Fibroblast of skin of left biceps (primary cell): ENCODE results near the gene MTERF1.
"Not testable (repeated sequence)": the region's sequence is repeated elsewhere in the genome, so short reads cannot be mapped to it uniquely, and the experiment has no call there.

Source experiments
- DNase-seq, 2 experiments: peaks; one replicate each; pipeline ENCODE4 v3.0.0-alpha.2; 2013; ENCODE audit warnings: low read depth in 2 of 2

MTERF1 gene

DNA sequence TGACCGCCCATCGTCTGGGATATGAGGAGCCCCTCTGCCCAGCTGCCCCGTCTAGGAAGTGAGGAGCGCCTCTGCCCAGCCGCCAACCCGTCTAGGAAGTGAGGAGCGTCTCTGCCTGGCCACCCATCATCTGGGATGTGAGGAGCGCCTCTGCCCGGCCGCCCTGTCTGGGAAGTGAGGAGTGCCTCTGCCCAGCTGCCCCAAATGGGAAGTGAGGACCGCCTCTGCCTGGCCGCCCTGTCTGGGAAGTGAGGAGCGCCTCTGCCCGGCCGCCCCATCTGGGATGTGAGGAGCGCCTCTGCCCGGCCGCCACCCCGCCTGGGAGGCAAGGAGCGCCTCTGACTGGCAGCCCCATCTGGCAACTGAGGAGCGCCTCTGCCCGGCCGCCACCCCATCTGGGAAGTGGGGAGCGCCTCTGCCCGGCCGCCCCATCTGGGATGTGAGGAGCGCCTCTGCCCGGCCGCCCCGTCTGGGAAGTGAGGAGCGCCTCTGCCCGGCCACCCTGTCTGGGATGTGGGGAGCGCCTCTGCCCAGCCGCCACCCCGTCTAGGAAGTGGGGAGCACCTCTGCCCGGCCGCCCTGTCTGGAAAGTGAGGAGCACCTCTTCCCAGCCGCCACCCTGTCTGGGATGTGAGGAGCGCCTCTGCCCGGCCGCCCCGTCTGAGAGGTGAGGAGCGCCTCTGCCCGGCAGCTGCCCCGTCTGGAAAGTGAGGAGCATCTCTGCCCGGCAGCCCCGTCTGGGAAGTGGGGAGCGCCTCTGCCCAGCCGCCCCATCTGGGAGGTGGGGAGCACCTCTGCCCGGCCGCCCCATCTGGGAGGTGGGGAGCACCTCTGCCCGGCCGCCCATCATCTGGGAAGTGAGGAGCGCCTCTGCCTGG is 7.1 kb upstream of the MTERF1 start:
- DNase-seq: not testable (repeated sequence)

DNA sequence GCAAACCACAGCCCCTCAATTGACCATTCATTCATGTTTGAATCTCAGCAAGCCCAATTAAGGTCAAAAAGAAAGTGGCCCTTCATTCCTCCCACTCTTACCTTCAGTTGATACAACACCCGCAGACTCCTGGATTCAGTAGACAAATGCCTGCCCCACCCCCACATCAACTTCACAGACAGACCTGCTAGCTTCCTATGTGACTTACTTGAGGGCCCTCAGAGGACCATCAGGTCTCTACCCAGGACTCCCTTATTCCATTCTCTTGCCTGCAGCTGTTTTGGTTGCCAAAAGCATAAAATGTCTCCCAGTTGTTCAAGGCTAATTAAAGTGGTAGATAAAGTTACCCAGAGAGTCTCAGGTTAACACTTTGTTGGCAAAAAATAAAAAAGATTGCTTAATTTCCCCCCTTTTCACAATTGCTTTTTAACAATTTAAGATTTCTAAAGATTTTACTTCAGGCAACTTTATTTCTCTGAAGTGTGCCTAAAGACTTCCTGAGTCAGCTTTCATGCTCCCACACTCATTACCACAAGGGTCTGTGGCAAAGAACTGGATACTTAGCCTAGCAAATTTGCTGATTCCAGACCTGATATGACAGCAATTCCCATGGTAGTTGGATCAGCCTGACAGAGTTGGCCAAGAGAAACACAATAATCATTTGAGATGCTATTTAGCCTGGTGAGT is 3.3 kb upstream of the MTERF1 start:
- no peak for DNase-seq

DNA sequence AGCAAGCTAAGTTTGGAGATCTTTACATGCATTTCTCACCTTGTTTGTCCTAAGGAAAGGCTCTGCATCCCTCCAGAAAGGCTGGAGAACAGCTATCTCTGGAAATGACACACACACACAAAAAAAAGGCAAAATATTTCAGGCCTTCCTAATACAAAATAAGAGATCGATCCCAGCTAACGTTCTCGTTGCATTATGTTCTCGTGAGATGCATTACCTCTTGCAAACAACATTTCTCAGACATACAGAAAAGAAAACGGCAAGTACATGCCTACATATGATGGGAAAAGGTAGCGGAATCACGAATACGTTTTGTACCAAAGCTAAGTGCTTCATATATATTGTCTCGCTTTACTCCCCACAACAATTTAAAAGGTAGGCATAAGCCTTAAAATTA is 488 bp downstream of the MTERF1 start:
- DNase-seq: no peak

DNA sequence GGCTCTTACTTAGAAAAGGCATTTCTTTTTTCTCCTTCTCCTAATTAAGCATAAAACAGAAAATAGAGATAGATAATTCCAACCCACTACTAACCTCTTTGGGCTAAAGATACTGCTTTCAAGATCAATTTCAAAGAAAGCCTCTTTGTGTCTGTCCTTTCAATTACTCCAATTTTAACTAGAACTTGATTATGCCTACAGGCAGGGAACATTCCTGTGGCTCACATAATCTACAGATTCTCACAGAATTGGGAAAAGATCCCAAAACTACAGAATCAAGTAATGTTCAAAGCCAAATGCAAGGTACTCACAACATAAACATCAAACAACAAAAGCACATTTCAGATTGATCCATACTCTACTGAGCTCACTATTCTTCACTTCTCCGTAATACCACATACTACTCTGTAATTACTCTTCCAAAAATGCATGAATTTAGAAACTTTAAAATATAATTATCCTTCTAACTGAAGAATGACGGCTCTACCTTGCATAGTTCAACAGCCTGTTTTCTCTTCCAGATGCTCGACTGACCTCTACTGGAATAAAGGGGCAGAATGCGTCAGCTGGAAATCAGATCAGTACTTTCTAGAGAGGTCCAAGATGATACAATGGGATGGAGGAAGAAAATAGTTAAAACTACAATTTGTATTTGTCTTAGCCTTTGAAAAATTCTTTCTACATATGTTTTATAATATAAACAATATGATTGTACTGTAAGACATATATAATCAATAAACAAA is 3.9 kb downstream of the MTERF1 start:
- no peak for DNase-seq

DNA sequence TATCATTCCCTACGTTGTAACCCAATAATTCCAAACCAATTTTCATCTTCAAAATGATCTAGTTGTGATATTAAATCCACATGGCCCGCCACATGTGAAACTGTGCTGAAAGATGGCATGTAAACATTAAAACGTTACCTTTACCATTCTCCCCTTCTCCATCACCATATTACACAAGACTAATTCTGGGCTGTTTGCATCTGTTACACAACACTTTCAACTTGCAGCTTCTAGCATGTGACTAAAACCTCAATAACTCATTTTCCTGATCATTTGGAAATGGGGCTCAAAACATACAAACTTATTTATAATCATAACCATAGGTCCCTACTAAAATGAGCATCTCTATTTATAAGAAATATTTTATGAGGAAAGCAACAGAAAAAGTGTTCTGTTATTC is 4.7 kb downstream of the MTERF1 start:
- DNase-seq: no peak

DNA sequence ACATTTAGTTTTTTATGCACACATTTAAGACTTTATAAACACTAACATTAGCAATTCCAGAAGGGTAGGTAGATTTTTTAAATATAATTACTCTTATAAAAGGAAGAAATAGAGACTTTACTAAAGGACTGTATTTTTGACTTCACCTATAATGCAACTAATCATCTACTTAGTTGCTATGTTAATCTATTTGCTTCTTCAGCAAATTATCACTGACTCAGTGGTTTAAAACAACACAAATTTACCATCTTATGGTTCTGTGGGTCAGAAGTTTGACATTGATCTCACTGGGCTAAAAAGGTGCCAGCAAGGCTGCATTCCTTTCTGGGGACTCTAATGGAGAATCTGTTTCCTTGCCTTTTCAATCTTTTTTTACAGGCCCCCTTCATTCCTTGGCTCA is 7.6 kb downstream of the MTERF1 start:
- no peak for DNase-seq

DNA sequence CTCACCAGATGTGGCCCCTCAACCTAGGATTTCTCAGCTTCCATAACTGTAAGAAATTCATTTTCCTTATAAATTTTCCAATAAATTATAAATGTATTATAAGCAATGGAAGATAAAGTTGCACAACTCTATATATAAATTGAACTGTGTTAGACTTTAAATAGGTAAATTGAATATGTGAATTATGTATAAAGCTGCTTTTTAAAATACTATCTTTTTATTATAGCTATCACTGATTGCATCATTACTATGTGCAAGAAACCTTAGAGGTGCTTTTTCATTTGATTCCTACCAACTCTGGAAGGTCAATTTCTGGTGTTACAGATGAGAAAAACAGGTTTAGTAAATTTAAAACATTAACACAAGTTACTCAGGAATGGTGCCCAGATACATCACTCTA is 8.4 kb downstream of the MTERF1 start:
- no peak for DNase-seq

DNA sequence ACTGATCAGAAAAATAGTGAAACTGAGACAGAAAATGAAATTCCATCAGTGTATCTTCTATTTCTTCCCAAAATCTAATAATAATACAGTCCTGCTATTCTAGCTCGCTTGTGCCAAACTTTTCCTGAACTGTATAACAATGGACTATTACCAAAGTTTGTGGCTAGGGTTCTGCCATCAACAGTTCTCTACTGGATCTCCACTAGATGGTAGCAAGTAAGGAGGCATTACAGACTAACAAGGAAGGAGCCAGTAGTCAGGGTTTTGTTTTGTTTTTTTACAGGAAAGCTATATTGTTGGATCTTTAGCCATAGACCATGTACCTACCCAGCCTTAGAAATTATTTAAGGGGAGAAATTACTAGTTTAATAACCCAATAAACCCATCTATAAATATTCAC is 10.8 kb downstream of the MTERF1 start:
- no peak for DNase-seq

DNA sequence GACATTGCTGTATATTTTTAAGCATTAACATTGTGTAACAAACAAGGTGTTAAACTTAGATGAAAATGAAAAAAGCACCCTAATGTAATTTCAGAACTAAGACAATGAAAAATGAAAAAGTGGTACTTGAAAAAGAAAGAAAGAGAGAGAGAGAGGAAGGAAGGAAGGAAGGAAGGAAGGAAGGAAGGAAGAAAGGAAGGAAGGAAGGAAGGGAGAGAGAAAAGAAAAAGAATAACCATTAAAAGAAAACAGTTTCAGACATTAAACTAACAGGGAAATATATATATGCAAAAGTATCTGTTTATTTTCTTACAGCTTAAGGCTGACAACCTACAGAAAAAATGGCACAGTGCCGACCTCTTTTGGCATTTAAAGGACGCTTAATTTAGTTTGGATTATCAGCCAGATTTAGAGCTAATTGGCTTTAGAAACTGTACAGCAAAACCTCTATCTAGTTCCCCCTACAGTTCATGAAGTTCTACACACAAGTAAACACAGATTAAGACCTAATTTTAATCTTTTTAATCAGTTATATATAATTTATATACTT is 13.8 kb downstream of the MTERF1 start:
- DNase-seq: no peak

DNA sequence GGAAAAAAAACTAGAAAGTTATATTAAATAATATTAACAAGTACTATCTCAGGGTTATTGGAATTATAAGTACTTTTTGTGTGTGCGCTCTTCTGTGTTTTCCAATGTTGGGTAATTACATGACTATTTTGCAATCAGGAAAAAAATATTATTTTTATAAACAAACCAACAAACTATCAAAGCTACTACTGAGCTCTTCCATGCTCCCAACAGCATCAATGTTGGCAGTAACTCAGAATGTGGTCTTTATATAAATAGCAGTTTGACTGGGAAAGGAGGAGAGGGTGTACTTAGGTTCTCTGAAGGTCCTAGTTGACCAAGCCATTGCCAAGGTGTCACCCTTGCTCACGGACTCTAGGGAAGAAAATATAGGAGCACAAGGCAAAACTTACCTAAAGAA is 15.0 kb downstream of the MTERF1 start:
- DNase-seq: no peak

DNA sequence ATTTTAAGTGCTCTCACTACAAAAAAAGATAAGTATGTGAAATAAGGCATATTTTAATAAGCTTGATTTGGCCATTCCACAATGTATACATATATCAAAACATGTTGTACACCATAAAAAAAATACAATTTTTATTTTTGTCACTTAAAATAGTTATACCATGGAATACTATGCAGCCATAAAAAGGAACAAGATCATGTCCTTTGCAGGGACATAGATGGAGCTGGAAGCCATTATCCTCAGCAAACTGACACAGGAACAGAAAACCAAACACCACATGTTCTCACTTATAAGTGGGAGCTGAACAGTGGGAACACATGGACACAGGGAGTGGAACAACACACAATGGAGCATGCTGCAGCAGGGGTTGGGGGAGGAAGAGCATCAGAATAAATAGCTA is 15.9 kb downstream of the MTERF1 start:
- not testable (repeated sequence) for DNase-seq

DNA sequence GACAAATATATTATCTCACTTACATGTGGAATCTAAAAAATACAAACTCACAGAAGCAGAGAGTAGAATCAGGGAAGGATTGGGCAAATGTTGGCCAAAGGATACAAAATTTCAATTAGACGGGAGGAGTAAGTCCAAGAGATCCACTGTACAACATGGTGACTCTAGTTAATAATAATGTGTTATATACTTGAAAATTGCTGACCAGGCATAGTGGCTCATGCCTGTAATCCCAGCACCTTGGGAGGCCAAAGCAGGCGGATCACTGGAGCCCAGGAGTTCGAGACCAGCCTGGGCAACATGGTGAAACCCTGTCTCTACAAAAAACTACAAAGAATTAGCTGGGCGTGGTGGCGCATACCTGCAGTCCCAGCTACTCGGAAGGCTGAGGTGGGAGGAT is 16.4 kb downstream of the MTERF1 start:
- no peak for DNase-seq

DNA sequence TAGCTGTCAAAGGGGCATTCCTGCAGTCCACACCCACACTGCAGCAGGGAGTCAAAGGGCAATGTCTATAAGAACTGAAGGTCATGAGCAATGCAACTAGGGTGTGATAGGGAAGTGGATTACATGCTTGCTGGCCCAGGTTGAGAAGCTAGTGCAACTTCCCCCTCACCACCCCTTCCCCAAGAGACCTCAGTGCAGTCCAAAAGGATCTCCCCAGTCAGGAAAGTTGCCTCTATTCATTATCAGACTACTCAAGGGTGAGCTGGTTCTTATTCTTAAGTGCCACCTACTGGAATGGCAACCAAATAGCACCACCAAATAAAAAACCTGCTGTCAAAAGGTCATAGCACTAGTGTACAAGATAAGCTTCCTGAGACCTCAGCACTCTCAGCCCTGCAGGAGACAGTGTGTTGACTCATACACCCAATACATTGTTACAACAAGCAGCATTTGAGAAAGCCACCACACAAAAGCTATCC is 28.2 kb downstream of the MTERF1 start:
- DNase-seq: no peak

DNA sequence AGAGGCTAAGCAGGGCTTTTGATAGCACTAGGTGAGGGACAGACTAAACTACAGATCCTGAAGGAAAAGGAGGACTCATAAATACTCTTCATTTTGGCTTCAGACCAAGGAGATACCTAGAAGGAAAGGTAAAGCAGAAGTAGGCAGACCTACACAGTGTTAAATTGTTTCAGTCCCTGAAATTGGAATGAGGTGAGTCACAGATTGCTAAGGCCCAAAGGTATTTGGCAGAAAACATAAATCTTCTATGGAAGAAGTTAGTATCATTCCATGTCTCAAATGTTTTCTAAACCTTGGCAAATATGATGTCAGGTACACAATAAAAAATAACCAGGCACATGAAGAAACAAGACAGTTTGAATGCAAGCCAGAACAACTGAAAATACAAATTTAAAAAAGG is 30.0 kb downstream of the MTERF1 start:
- peak in 1 of 2 experiments; percentile 6 for DNase-seq

DNA sequence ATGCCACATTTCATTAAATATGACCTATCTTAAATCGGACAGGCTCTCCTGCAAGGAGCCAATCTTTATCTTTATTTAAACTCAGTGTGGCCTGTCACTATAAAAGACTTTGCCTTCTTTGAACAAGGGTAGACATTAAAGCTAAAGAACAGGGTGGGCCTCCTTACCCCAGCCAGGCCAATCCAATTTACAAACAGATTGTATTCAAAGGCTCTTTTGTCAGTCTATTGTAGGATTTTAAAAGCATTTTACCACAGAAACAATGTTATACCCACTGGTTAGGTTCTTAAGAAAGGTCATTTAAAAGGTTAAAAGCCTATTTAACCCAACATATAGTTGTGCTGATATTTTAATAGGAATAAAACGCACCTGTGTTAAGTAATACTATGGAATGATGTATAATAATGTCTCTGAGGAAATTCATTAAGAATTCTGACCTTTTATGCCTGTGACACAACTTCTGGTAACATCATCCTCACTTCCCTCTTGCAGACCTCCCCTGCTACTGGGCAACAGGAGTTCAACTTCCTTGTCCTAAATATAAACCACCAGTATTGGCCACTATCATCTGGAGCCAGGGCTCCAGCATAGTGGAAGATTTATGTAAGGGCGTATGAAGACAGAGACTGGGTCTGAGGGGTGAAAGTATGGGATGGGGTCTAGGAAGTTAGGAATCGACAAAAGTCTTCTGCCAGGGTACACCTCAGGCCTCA is 32.5 kb downstream of the MTERF1 start:
- DNase-seq: no peak

DNA sequence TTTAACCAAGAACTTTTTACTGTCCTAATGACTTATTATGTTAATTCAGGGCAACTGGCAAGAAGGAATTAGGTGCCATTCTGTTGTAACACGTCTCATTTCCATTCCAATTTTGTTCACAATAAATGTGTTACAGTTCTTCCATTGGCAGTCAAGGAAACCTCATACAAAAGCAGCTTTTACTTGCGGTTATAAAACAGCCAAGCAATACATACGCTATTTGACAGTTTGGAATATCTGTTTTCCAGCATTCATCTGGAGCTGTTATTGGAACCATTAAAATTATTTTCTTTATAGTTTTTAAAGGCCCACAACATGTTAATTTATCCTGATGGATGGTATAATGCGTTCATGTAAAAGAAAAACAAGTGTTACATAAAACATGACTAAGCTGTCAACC is 33.3 kb downstream of the MTERF1 start:
- DNase-seq: no peak

DNA sequence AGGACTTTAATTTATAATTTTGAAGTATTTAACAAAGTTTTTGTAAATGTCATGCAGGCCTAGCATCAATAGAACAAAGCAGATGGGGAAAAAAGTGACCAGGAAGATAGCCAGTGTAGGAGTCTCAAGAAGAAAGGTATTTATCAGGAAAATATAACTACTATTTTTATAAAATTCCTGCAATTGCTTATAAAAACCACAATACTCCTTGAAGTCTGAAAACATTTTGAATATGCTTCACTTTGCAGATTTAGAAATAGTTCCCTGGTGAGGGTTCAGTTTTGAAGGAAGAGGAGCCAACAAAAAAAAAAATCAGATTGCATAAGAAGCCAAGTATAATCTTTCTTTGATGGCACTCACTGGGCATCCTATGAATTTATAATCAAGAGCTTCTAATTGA is 34.1 kb downstream of the MTERF1 start:
- peak in 1 of 2 experiments; percentile 13 for DNase-seq

DNA sequence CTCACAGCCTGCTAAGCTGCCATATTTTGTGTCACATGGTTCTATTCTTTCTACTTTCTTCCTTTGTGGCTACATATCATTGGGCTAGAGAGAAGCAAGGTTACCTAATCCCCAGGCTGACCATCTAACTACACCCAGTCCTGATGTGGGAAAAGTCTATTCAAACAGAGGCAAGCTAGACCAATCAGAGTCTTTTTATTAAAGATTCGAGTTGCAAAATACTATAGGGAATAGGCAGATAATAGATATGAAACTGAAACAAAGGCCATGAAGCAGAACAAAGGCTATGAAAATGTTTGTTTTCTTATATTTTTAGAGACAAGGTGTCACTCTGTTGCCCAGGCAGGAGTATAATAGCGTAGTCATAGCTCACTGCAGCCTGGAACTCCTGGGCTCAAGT is 36.7 kb downstream of the MTERF1 start:
- no peak for DNase-seq

DNA sequence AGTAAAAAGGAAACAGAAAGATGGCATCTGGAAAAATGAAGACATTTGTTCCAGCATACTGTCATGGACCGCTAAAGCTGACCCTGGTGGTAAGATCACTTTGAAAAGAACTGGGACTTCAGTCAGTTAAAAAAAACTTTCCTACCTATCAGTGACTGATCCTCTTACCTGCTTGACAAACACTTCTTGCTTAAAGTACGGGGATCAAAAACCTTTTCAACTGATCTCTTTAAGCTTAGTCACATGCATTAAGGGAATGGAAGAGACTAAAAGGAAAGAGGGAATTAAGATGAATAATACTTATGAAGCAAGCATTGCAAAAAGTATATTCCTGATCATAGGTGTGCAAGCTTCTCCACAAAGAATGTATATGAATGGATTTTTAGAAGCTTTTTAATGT is 42.1 kb downstream of the MTERF1 start:
- no peak for DNase-seq

DNA sequence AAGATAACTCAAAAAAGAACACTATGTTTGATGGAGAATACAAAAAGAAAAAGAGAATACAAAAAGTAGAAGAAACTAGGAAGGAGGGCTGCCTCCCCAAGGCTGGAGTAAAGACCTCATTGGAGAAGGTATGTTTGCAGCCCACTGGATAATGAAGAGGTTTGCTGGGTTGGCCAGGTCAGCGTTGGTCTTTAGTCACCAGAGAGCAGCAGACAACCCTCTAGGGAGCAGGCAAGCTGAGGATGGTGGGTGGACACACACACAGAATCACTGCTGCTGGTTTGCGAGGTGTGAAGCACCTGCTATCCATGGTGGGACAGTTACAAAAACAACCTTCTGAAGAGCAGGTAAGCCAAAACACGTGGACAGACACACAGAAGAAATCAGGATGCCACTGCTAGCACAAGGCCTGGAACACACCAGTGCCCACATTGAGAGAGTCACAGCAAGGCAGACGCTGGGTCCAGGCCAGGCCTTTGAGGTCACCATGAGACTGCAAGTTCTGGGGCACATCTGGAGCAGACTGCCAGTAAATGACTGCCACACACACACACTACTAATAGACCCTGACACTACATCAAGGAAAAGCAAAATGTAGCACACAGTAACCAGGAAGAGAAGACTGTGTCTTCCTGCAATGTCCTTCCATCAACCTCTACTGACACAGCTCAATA is 43.0 kb downstream of the MTERF1 start:
- no peak for DNase-seq

DNA sequence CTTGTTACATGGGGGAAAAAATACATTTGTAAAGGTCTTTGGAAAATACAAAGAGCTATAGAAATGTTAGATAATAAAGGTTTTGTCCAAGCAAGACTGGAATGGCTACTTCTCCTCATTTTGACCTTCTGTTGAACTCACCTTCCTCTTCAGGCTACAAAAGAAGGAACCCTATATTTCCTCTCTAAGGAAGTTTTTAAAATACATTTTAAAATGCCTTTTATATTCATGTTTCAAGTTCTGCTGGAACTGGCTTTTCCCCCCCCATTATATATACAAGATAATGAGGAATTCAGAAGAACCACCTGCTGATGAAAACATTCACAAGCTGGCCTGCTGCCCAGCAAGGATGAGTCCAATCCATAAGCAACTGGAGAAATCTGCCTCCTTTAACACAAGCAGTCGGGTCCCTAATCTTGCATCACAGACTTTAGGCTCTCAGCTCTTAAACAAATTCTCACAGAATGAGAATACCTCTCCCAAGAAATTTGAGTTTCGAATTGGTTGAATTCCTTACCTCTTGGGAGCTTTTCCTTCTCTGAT is 44.6 kb downstream of the MTERF1 start:
- DNase-seq: no peak
